Activated CD4-positive, alpha-beta T cell treated with anti-CD3 and anti-CD28 coated beads for 24 hours (primary cell): ENCODE data around the gene SLX4IP.
A peak's percentile ranks its signal among the peaks of the same experiment; 100 is the strongest.

Experiments used
- DNase-seq, 2 donors: peaks; one replicate each; pipeline ENCODE4 v3.0.0-alpha.2; 2020; ENCODE audit warnings: low read depth in 2 of 2

SLX4IP gene

DNA sequence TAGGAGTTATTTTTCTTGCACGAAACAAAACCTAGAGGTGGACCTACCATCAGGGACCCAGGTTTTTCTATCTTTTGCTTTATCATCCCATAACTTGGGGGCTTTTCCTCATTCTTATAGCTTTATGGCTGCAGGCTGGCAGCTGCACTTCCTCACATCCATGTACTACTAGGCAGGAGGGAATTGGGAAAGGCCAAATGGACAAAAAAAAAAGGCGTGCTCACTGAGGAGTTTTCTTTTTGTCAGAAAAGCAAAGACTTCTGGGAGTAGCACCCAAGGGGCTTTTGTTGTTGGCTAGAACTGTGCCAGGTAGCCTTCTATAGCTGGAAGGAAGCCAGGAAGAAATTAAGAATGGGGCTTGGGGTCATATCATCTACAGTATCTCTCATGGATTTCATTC is 61.4 kb downstream of the SLX4IP start:
- no peak for DNase-seq

DNA sequence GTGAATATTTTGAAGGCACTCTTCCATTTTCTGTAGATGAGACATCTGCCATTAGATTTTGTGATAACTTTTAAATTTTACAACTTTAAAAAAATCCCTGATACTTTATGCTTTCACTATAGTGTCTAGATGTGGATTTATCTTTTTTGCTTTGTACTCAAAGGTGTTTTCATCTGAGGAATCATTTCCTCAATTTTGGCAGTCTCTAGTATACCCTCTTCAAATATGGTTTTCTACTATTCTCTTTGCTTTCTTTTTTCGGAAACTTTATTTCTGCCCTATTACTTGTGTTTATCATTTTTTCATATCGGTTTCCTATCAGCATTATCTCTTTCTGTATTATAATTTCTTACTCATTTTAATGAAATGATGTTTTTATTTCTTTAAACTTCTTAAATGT is 62.2 kb downstream of the SLX4IP start:
- no peak for DNase-seq

DNA sequence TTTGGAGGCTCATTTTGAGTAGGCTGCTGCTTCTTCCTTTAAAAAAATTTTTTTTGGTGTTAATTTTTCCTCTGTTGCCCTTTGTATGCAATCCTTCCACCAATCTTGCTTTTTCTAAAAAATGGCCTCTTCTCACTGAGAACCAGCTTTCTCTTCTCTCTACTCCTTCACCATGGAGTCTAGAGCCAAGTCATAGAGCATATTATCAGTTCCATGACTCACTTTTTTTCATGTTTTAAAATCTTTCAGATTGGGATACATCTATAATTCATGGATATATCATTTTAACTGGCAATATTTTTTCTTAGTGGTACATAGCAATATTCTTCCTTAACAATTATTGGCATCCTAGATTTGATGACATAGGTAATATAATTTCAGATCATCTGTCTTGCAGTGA is 62.7 kb downstream of the SLX4IP start:
- DNase-seq, result no peak

DNA sequence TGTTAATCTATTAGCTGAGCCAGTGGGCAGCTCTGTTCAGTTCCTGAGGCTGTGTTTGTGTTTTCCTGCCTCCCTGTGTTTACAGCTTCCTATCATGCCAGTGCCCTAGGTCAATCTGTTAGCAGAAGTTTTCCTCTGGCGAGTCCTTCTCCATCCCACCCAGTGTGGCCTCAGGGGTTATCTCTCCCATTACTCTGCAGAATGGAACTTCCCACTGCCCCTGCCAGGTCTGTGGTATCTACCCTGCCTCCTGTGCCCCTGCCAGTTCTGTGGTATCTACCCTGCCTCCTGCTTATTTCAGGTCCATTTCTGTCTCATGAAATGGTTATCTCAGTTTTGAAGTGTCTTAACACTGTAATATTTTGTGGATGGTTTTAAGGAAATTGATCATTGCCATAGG is 63.1 kb downstream of the SLX4IP start:
- no peak for DNase-seq

DNA sequence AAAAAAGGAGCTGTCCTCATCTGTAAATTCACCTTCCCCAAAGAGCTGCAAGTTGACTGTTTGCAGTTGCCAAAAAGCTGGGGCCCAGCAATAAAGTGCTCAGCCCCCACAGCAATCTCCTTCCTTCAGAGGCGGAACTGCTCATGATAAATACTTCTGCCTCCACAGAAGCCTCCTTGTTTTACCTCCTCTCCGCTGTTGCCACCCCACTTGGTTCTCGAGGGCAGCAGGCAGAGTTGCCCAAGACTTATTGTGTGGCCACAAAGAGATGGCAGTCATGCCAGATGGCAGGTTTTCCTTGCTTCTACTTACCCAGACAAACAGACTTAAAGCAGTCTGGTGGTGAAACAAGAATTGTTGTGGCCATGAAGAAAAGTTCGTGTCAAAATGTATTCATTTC is 66.3 kb downstream of the SLX4IP start:
- DNase-seq, result no peak

DNA sequence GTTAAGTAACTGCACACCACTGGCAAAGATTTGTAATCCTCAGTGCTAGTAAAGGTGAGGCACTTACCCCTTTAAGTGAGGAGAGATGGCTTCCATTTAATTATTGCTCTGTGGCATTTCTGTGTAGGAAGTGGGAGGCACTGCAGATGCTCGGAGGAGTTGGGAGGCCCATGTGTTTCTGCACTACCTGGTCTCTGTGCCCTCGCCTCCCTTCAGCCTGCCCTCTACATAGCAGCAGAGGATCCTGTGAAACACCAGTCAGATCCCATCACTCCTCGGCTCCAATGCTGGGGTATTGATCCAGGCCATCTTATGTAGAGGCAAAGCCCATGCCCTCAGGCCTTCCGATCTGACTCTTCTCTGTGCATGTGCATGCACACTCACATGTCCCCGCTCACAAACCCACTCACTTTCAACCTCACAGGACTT is 67.0 kb downstream of the SLX4IP start:
- no peak for DNase-seq

DNA sequence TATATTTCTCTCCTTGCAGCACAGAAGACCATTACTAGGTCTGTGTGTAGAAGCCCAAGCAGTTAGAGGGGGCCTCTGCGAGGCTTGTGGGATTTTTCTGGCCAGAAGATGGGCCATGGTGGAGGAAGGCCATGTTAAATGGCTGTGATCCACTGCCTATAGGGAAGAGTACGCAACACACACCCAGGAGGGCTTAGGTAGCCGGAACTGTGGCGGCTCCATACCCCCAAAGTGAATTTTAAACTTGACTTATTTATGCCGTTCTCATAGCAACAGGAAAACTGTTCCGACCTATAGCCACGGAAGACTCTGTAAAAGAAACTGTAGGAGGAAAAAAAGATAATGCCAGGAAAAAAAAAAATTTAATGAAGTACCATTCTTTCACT is 69.5 kb downstream of the SLX4IP start:
- DNase-seq, result no peak

DNA sequence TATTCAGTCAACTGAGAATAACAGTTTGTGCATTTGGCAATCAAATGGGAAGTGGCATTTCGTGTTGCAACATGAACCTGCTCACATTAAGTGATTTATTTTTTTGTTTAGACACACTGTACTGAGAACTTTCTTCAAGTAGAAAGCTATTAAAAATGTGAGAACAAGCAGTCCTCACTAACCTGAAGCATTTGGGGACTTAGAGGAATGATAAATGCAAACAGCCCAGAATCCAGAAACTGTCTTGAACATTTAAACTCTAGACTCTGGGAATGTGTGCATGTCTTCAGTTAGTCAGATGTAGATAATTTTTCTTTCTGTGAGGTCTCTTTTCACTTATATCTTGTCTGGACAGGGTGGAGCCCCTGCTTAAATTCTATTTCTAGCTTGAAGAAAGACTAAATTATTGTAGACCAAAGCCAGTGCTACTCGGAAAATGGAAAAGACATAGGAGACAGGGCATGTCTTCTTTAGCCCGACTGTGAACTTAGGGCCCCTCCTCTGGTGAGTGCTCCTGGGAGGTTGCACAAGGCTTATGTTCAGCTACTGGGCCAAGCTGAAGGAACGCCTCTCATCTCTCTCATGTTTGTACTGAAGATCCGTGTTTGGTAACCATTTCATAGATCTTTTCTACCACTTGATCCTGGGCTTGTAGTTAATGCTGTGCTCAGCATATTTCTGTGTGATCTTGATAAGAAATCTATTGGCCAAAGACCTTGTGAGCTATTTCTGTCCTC is 70.1 kb downstream of the SLX4IP start:
- no peak for DNase-seq

DNA sequence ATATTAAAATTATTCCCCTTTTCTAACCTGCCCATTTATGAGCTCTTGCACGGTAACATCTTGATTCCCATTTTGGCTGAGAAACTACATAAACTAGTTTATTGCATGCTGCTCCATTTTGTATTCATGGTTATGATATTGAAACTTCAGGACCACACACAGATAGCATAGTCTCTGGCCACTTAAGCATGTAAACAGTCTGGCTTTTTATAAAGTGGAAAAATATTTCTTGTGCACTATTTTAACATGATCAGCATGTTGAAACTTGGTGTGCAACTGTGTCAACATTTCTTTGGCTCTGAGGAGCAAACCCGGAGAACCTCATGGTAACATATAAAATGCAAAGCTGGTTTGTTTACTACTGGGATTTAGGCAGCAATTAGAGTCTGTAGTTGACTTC is 70.7 kb downstream of the SLX4IP start:
- no peak for DNase-seq

DNA sequence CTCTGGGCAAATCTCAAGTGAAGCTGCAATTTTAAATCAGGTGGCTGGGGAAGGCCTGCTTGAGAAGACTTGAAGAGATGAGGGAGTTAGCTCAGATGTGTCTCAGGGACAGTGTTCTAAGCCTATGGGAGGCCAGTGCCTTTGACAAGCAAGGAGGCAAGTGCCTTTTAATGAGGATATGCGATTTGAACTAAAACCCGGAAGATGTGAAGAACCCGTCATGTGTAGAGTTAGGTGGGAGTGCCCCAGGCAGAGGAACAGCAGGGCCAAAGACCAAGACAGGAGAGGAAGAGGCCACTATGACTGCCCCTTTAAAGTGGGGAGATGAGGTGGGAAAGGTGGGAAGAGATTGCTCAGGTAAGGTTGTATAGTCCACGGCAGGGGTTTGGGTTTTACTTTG is 71.9 kb downstream of the SLX4IP start:
- DNase-seq, result no peak

DNA sequence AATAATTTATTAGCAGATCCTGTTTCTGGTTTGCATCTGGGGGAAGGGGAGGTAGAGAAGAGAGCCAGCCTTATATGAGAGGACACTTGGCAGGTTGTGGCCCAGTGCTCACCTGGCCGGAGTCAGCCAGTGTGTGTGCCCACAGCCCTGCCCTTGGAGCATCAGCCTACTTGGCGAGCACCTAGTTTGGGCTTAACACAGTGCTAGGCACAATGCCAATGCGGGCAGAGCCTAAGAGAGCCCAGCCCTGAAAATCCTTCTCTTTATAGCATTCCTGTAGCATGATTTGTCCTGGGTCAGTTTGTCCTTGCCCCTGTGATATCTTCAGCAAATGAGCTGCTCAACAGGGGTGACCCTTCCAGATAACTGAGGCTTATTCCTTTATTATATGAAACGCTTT is 73.0 kb downstream of the SLX4IP start:
- no peak for DNase-seq

DNA sequence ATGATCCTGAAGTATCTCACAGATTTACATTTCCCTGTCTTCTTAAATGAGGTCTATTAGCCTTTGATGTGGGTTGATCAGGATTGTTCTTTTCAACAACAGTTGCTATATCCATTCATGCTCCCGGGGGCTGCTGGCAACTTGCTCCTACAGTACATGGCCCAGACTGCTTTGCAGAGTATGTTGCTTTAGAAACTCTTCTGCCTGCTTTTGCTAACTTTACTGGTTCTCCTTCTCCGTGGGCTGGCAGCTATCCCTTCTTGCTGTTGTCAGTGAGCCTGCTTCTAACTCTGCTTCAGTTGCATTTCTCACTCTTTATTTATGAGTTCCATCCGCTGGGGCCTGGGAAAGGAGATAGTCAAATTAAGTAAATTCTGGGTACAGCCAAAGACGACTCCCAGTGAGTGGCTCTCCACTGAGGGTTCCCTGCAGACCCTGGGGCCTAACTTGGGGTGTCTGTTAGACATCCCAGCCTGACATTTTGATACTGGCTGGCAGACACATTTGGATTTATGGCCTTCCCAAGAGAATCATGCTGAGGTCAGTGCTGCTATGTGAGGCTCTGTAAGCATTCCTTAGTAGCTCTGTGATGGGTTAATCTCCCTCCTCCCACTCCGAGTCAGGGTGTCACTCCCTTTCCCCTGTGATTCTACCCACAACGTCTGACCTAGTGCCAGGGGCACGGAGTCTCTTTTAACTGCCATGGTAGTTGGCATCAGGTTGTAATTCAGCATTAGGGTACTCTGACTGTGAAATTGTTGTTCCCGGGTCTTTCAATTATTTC is 73.6 kb downstream of the SLX4IP start:
- DNase-seq, result no peak

DNA sequence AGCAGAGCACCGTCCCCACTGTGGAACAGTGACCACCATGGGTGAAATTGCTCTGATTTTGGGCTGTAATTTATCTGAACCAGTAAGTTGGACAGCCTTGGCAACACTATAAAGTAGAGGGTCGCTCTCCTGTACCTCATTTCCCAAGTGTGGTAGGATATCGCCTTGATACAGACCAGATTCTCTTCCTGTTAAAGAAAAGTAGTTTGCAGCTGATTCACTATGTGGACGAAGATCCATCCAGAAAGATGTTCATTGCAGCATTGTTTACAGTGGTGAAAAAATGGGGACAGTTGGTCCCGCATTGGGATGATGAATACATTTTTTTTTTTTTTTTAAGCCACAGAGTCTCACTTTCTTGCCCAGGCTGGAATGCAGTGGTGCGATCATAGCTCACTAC is 74.3 kb downstream of the SLX4IP start:
- DNase-seq, result no peak

DNA sequence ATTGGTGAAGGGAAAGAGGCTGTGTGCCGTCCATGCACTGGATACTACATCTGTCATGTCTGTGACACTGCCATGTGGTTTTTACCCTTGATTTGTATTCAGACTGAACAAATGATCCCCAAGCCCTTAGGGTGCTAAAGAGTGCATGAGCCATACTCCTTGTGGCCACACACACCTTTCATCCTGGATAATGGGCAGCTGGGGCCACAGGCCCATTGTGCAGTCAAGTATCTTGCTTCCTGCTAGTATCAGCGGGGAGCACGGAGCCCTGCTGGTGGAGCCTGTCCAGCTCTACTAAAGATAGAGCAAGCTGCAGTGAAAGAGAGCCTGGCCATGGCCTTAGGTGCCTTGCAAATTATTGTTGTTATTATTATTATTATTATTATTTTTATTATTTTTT is 75.1 kb downstream of the SLX4IP start:
- no peak for DNase-seq

DNA sequence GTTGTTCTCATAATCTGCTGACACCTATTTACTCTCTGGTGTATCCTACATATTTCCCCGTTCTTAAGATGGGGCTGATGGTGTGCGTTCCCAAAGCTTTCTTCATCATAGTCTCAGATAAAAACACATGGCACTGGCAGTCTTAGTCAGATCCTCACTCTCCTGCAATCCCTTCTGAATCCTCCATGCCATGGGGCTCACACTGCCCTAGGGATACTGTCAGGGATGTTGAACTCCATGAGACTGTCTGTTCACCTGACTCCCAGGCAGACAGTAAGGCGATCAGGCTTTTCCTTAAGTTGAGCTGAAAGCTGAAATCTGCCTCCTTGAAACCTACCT is 76.0 kb downstream of the SLX4IP start:
- no peak for DNase-seq

DNA sequence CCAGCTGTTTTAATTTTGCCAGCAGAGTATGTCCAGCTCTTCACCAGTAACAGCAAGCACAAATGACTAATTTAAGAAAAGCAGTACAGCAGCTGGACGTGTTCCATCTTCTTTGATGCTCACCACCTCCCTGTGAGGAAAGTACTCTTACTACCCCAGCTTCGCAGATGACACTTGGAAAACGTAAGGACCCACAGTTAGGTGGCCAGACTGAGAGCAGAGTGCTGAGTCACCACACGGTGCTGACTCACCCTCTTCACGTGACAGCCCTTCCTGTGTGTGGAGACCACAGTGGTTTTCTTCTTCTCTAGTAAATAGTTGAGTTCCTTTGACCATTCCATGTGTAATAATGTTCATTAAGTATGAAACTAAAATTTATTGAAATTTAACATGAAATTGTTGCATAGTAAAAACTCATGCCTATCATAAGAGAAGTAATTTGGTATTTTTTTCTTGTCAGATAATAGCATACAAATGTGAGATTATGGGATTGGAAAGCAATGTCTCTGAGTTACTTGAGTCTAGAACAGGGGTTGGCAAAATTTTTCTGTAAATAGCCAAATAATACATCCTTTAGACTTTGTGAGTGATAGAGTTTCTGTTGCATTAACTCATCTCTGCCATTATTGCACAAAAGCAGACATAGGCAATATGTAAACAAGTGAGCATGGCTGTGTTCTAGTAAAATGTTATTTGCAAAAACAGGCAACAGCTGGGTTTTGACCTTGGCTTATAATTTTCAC is 76.6 kb downstream of the SLX4IP start:
- peak; percentile 34 to 36 for DNase-seq

DNA sequence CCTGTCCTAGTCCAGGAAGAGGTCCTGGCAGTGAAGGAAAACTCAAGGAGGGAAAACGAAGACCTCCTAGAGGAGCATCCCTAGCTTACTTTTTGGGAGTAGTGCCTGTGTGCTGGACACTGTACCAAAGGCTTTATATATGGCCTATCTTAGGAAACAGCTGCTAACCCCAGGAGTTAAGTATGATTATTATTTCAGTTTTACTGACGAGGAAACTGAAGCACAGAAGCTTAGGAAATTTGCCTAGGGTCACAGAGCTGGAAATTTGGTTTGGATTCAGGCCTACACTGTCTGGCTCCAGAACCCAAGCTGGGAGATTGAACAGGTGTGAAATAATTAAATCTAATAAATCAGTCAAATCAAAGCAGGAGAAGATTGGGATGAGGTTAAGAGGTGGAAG is 78.0 kb downstream of the SLX4IP start:
- DNase-seq, result no peak

DNA sequence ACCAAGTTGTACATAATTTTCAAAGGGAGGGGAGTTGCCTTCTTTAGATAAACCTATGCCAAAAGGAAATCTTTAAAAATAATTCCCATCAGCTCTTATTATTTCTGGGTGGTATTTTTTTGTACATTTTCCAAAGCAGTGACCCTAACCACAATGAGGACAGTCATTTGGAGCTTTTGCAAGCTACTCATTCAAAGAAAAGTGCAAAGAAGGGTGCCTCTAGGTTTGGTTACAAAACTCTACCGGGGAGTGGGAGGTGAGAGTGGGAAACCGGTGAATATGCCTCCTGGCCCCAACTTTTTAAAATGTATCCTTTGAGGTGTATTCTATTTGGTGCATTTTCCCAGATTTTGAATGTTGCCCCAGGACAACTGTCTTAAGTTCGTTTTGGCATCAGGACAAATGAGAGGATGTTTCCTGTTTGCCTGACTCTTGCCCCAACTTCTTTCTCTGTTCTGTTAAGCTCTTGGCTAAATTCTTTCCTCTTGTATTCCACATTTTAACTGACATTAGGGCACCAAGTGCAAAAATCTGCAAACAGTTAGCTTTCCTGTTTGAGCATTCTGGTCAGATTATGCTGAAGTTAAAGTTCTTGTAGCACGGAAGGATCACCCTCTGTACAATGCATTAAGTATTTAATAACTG is 78.9 kb downstream of the SLX4IP start:
- no peak for DNase-seq

DNA sequence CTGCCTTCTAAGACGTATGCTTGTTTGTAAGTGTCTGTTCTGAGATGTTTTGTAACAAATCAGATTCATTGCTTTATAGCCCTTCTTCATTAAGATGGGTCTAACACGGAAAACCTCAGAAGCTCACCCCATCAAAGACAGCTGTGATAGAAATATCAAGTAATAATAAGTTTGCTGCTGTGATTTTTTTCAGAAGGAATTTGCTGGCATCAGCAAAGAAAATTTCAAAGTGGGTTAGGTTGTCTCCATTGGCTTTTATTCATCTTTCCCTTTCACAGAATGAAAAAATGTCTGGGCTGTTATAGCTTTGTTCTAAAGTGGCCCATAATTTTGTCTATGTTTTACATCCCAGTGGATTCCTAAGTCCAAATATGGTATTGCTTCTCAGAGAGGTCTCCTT is 81.4 kb downstream of the SLX4IP start:
- DNase-seq, result no peak

DNA sequence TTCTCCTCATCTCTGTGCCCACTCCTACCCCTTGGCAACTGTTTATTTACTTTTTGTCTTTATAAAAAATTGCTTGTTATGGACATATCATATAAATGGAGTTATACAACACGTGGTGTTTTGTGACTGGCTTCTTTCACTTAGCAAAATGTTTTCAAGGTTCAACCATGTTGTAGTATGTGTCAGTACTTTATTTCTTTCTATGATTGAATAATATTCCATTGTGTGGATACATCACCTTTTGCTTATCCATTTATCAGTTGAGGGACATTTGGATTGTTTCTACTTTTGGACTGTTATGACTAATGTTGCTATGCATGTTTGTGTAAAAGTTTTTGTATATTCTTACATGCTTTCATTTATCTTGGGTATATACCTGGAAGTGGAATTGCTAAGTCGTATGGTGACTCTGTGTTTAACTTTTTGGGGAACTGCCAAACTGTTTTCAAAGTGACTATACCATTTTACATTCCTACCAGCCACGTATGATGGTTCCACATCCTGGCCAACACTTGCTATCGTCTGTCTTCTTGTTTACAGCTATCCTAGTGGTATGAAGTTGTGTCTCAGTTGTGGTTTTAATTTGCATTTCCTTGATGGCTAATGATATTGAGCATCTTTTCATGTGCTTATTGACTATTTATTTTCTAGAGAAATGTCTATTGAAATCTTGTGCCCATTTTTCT is 84.4 kb downstream of the SLX4IP start:
- no peak for DNase-seq

DNA sequence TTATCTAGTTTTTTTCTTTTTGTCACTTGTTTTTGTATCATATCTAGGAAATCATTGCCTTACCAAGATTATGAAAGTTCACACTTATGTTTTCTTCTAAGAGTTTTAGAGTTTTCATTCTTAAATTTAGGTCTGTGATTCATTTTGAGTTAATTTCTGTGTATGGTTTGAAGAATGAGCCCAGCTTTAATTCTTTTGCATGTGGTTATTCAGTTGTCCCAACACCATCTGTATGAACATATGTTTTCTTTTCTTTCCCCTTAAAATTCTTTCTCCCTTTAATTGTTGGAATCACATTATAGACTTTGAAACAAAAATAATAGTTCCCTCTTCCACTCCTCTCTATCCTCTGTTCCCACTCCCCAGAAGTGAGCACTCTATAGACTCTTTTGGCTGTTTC is 85.4 kb downstream of the SLX4IP start:
- DNase-seq, result no peak
